HG02981 (cell line): ENCODE measurements around the gene CNOT6.

Source experiments
- ATAC-seq: cut with Tn5 transposase; IDR thresholded peaks from one replicate; pipeline ENCODE4 v1.9.1; 2021; ENCODE audit warnings: mild to moderate bottlenecking, moderate library complexity; ENCODE audit not compliant: unreplicated experiment

CNOT6 gene

DNA sequence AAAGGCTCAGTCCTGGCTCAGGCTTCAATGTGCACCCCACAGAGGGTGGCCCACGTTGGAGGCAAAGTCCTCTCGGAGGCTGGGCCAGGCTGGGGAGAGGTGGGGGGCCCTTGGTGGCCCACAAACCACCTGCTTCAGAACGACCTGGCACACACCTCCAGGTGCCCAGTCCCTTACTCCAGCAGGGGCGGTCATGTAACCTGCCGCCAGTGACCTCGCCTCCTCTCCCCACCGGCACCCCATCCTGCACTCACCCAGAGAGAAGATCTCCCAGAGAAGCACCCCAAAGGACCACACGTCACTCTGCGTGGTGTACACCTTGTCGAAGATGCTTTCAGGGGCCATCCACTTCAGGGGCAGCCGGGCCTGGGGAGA is 119.6 kb downstream of the CNOT6 start:
- ATAC-seq: no peak

DNA sequence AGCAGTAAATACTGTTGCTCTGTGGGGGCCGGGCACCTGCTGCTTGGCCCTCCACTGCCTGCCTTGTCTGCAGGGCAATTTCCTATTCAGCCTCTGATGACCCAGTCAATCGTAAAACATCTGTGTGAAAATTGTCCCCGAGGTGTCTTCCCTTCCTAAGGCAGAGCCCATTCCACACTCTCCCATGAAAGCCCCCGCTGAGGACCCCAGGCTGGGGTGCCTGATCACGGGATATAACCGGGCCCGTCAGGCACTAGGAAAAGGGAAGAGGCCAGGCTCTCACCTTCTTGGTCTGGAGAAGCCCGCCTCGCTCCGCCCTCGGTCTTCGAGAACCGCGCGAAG is 124.3 kb downstream of the CNOT6 start:
- no peak for ATAC-seq

DNA sequence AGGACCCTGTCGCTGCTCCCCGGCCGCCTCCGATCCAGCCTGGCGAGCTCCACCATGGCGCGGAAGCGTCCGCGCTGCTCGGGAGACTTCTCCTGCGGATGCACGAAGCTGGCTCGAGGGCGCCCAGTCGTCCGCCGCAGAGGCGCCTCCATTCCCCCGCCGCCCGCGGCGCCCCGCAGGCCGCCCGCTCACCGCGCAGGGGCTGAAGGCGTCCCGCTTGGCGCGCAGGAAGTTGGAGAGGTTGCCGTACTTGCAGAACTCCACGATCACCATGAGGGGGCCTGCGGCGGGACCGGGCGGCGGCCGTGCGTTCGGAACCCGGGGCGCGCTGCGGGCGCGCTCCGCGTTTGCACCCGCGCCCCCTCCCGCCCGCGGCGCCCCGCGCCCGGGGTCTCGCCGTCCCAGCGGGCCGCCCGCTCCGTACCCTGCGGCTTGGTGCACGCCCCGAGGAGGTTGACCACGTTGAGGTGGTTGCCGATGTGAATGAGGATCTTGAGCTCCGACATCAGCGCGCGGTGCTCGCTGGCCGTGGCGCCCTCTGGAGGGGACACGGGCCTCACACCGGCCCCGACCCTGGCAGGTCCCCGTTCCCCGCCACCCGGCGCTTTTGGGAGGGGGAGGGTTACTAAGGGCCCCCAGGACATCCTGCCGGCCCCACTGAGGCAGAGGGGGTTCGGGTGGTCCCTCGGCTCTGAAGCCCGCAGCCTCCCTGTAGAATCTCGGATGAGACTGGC is 124.8 kb downstream of the CNOT6 start:
- ATAC-seq: no peak

DNA sequence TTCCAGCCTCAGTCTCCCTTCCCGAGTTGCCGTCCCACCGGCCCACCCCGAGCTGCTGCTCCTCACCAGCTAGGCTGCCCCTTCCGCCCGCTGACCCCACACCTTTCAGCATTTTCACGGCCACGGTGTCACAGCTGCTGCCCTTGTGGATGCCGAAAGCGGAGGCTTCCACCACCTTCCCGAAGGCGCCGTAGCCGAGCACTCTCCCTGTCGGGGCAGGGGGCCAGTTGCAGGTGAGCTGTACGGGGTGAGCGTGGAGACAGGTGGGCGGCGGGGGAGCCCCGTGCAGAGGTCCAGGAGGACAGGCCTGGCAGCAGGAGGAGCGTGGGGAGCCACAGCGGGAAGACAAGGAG is 125.4 kb downstream of the CNOT6 start:
- no peak for ATAC-seq

DNA sequence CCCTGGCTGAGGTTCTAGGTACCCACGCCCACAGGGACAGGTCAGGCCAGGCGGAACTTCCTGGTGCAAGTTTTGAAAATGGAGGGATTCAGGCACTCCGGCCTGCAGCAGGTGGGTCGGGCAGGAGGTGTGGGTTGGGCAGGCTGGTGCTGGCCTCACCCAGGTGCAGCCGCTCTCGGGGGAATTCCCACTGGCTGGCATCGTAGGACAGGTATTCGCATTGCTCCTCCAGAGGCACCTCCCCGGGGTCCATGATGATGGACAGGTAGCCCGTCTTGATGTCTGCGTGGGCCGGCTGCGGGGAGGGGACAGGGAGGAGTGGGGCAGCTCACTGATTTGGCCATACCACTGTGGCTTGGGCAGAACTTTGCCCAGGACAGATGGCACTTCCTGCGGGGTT is 125.8 kb downstream of the CNOT6 start:
- no peak for ATAC-seq

DNA sequence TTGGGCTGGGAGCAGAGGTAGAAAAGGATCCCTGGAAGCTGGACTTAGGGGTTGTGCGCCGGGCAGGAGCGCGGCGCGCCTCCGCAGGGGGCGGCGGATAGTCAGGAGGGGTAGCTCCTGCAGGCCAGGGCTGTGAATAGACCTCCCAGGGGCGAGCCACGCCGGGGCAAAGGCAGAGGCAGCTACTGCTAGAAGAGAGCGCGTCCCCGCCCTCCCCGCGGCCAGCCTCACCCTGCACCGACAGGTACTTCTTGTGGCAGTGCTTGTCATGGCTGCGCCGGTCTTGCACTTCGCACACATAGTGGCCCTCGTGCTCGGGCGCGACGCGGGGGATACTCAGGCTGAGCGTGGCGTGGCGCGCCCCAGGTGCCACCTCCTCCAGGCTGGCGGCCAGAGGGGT is 127.1 kb downstream of the CNOT6 start:
- no peak for ATAC-seq

DNA sequence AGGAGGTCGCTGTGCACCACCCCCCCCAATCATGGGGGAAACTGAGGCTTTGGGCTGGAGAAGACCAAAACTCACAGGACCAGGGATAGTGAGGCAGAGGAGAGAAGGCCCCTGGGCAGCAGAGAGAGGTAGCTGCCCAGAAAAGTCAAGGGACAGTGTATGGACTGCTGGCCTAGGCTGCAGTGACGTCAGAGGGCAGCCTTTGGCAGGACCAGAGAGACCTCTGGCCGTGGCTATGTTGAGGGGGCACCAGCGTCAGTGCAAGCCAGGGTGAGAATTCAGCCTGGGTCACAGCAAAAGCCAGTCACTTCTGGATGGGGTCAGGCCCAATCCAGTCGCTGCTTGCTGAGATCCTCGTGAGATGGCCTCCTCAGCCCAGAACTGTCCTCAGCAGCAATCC is 128.7 kb downstream of the CNOT6 start:
- ATAC-seq: no peak

DNA sequence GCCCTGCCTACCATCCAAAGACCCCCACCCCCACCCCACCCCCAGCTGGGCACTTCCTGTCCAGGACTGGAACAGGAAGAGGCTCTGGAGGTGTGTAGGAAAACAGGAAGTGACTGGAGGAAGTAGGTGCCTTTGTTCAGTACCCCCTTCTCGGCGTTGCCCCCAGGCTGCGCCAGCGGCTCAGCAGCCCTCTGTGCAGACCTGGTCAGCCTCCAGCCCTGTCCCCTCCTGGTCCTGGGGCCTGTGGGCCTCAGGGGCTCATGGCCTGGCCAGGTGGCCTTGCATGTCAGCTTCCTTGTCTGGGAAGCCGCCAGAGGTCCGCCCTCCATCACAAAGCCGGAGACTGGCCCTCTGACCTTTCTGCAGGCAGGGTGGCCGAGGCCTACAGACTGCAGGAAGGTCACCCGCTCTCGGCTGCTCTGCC is 129.2 kb downstream of the CNOT6 start:
- ATAC-seq: no peak

DNA sequence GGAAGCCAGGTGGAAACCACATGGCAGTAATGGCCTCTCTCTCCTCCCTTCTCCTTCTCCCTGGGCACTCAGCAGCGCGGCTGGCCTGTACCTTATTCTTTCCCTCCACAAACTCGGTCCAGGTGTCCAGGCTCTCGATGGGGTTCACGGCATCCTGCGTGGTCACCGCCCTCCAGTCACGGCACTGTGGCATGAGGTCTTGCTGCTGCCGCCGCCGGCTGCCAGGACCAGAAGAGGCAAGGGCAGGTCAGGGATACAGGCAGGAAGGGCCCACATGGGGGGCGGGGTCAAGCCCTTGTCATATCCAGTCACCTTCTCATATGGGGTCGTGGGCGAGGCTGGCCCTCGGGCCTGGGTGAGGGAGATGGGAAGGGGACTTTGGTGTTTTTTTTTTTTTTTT is 129.7 kb downstream of the CNOT6 start:
- no peak for ATAC-seq

DNA sequence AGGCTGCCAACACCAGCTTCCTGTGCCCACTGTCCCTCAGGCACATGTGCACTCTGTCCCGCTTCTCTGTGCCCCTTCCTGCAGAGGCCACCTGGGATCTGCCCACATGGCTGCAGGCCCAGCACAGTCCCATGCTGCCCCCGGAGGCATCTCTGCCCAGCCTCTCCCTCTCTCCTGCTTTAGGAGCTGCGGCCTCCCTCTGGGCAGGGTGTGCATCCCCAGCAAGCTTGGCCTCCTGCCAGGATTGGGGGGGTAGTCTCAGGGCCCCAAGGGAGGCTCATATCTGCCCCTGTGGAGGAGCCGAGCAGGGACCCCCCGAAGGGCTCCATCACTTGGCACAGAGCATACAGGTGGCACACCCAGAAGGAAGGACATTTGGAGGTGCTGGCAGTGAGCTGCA is 130.4 kb downstream of the CNOT6 start:
- no peak for ATAC-seq

DNA sequence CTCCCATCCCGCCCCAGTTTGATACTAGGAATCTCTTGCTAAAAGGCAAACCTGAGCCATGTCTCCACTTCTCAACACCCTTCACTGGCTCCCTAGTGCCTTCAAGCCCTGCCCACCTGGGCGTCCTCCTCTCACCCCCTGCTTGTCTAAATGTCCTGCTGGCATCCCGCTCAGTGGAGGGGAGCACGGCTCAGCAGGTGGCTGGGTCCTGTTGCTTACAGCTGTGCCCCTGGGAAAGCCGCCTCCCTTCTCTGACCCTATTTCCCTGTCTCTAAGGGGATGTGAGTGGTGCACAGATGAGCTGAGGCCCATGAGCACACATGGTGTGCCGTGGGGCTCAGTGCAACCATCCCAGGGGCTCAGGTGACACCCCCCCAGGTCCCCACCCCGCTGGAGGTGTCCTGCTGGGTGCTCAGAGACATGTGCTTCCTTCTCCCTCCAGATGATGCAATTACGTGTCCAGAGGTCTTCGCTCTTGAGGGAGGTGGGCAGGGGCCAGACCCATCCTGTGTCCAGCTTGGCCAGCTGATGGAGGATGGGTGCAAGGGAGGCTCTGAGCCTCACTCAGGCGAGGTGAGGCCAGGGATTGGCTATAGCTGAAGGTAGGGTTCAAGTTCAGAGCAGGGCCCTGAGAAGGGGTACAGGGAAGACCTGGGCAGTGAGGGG is 131.1 kb downstream of the CNOT6 start:
- ATAC-seq: no peak

DNA sequence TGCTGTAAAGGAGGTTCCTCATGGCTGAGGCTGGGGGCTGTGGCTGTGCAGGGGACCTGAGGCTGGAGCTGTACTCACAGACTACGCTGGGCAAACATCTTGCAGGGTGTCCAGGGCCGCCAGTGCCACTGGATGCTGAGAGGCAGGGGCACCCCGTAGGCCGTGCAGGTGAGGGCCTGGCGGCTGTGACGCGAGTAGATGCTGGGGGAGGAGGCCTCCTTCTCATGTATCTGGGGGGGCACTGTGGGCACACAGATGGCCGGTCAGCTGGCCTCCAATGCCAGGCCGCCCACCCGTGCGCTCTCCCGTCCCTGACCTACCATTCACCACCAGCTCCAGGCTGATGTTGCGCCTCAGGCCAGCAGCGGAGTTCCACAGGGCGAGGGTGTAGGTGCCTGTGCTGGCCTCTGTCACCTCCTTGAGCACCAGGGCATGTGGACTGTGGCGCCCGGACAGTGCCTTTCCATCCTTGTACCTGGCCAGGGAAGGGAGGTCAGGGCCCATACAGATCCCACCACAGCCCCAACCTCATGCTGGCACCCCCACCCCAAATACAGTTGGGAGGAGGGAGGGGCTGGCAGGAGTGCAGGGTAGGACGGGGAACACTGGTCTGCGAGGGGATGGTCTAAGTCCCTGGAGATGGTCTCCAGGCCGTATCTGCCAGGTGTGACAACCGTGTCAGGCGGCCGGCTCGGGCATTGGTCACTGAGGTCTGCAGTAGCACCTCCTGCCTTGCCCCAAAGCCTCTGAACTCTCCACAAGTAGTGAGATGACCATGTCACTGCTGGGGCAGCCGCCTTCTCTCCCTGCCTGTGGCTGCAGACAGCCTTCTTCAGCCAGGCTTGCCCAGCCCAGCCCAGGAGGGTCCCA is 131.8 kb downstream of the CNOT6 start:
- no peak for ATAC-seq

DNA sequence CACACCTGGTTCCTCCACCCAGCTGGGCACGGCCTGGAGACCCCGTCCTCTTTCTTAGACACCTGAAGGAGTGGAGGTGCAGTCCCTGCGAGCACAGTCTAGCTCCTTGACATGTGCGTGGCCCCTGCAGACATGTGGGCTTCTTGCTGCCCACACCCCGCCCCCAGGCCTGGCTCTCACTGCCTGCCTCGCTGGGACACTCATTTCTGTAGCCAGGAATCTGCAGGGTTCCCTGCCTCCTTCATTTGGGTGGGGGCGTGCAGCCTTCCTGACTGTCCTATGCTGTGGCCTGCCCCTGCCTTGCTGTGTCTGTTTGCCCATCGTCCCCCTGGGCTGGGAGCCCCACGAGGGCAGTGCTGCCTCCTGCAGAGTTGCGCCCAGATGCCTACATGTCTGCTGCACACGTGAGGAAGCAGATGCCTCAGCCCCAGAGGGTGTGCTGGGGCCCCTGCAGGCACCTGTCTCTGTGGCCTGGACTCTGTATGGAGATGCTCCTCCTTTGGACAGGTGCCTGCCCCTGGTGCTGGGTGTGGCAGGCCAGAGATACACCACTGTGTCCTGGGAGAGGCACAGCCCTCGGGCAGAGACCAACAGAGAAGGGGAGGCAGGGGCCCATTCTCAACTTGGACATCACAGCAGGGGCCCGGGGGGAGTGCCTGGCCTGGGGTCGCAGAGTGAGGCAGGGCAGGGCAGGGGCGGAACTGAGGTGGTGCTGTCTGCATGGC is 132.6 kb downstream of the CNOT6 start:
- ATAC-seq: no peak

DNA sequence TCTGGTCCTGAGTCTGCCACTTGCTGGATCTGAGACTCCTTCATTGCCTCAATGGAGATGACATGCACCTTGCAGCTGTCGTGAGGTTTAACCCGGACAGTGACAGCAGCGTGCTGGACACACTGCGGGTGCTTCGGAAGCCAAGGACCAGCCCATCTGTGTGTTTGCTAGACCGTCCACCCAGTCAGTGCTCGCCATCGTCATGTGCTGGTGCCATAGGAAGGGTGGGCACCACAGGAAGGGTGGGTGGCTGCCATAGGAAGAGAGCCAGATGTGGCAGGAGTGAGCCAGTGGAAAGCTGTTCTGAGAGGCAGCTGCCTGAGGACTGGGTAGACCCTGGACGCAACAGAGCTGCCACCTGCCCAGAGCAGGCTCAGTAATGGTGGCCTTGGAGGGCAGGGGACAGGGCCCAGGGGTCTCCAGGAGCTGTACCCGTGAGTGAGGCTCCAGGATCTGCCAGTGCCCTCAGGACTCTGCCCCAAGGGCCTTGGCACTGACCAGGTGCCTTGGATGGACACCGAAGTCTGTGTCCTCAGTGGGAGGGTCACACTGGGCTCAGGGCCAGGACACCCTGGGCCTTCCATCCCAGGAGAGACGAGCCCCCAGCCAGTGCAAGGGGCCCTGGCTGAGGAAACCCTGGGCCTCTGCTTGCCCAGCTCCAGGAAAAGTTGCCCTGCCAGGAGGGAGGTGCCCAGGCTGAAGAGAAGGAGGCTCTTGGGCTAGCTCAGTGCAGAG is 133.4 kb downstream of the CNOT6 start:
- no peak for ATAC-seq
